Measurements from ENCODE around the gene PTPRK.

GRCh38 chr6:128135325-128135724 is 385.1 kb downstream of the PTPRK start:
- TF ChIP-seq CTCF (conservative IDR thresholded peaks at IDR 0.05 in 1 of 2, IDR thresholded peaks at IDR 0.05 in 1 of 2; ENCODE audit: extremely low read depth in 1 of 2, insufficient read depth in 1 of 2, low read depth in 1 of 2, low read length in 2 of 2) (no peak), EZH2 (IDR thresholded peaks at IDR 0.05; ENCODE audit: borderline replicate concordance, low read length) (no peak)
